NT2/D1 (cell line): Measurements from ENCODE around the gene RHBDL3.

Experiments used
- DNase-seq: peaks from one replicate; pipeline ENCODE4 v3.0.0-alpha.2; 2011; ENCODE audit warnings: low read depth, low spot score
- H3K27me3 ChIP-seq: 2 replicates; pipeline ENCODE4 v1.6.0; 2011; ENCODE audit warnings: mild to moderate bottlenecking; ENCODE audit not compliant: insufficient read length, insufficient read depth
- H3K36me3 ChIP-seq: 2 replicates; pipeline ENCODE4 v1.6.1; 2011; ENCODE audit warnings: mild to moderate bottlenecking, low read length, mixed read lengths; ENCODE audit not compliant: insufficient read depth, insufficient read length
- H3K4me1 ChIP-seq: 2 replicates; pipeline ENCODE4 v1.5.1; 2011; ENCODE audit not compliant: insufficient read depth, insufficient read length
- H3K4me3 ChIP-seq: 2 replicates; pipeline ENCODE4 v1.5.1; 2011; ENCODE audit warnings: low read depth; ENCODE audit not compliant: insufficient read length
- H3K9ac ChIP-seq: 2 replicates; pipeline ENCODE4 v1.6.0; 2011; ENCODE audit warnings: low read depth; ENCODE audit not compliant: insufficient read length
- H3K9me3 ChIP-seq: 2 replicates; pipeline ENCODE4 v1.5.1; 2011; ENCODE audit warnings: mild to moderate bottlenecking, low read length; ENCODE audit not compliant: insufficient read depth
- SUZ12 ChIP-seq: IDR thresholded peaks from 2 replicates; pipeline ENCODE4 v1.6.1; 2011; ENCODE audit not compliant: insufficient read length, insufficient read depth; ENCODE audit errors: extremely low read depth
- YY1 ChIP-seq: IDR thresholded peaks from 2 replicates; pipeline ENCODE4 v1.6.1; 2011; ENCODE audit not compliant: insufficient read length, insufficient read depth
- ZNF274 ChIP-seq: IDR thresholded peaks from 2 replicates; pipeline ENCODE4 v1.6.1; 2011; ENCODE audit warnings: mild to moderate bottlenecking, low read depth, low read length

The RHBDL3 gene

GRCh38 chr17:32267690-32268205 lies 2.1 kb downstream of the RHBDL3 start:
- H3K27me3 ChIP-seq, result peaks cover 18% of the 10 kb centered on the region

GRCh38 chr17:32268734-32269288 lies 3.2 kb downstream of the RHBDL3 start:
- Histone ChIP-seq H3K9me3 (no peaks in the 10 kb centered on the region), H3K4me3 (no peak overlapping the region), H3K9ac (no peak overlapping the region), H3K27me3 (peaks cover 18% of the 10 kb centered on the region), H3K4me1 (peaks cover 9% of the 10 kb centered on the region), H3K36me3 (no peaks in the 10 kb centered on the region)
- no peak for DNase-seq
- TF ChIP-seq SUZ12 (no peak), YY1 (no peak), ZNF274 (no peak)

More at GRCh38 chr17:32267690-32268205, 2.1 kb downstream of the RHBDL3 start:
- no peak overlapping the region for H3K4me3 ChIP-seq
- H3K9me3 ChIP-seq, result no peaks in the 10 kb centered on the region
- DNase-seq, result no peak
- no peaks in the 10 kb centered on the region for H3K36me3 ChIP-seq
- H3K4me1 ChIP-seq, result peaks cover 9% of the 10 kb centered on the region
- no peak overlapping the region for H3K9ac ChIP-seq
- no peak for TF ChIP-seq ZNF274
- TF ChIP-seq SUZ12, result no peak
- TF ChIP-seq YY1, result no peak

DNA sequence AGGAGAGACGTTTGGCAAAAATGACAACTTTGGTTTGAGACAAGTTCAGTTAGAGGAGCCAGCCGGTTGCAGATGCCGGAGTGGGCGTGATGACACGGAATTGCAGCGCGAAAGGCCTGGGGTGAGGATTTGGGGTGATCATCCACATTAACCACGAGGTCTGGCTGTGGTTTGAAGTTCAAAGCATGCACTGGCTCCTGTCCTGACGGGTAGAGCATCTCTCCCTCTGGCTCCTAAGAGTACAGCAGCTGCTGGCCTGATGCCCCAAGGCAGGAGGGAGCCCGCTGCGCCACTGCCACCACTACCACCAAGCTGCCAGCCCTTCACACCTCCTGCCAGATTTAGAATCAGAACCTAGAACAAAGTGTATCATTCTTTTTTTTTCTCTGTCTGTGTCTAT lies 3.7 kb downstream of the RHBDL3 start:
- Histone ChIP-seq H3K36me3 (no peaks in the 10 kb centered on the region), H3K27me3 (peaks cover 16% of the 10 kb centered on the region), H3K4me1 (peaks cover 6% of the 10 kb centered on the region), H3K9ac (no peak overlapping the region), H3K9me3 (no peaks in the 10 kb centered on the region), H3K4me3 (no peak overlapping the region)
- DNase-seq, result no peak
- TF ChIP-seq YY1 (no peak), ZNF274 (no peak), SUZ12 (no peak)

DNA sequence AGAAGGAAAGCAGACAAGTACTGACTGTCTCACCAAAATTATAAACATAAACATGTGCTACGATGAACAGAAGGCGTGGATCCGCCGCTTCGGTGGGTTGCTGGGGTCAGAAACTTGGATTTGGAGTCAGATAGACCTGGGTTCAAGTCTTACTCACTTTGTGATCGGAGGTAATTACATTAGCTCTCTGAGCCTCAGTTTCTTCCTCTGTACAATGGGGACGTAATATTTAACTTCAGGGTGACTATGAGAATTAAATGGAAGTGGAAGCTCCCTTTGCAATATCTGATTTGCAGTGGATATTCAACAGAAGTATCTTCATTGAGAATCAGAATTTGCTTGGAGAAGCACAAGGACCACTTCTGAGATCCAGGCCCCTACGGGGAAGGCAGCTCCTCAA lies 6.2 kb downstream of the RHBDL3 start:
- Histone ChIP-seq H3K4me3 (no peak overlapping the region), H3K4me1 (peaks cover 12% of the 10 kb centered on the region), H3K9me3 (no peaks in the 10 kb centered on the region), H3K27me3 (peaks cover 6% of the 10 kb centered on the region), H3K9ac (no peak overlapping the region), H3K36me3 (no peaks in the 10 kb centered on the region)
- no peak for DNase-seq
- no peak for TF ChIP-seq ZNF274
- TF ChIP-seq YY1, result no peak
- no peak for TF ChIP-seq SUZ12

DNA sequence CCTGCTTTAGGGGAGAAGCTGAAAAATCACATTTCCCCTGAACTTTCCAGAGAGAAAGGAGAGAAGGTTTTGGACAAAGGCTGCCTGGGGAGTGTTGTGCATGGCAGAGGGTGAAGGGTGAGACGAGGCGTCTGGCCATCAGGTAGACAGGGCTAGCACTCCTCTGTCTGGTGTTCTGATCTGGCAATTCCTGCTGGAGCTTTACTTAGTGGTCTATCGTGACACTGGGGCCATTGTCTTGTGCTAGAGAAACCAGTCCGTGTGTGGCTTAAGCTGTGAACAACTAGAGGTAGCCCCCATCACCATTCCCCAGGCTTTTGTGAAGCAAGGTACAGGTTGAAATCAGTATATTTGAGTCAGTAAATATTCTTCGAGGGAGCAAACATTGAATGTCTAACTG lies 8.5 kb downstream of the RHBDL3 start:
- H3K4me3 ChIP-seq, result no peak overlapping the region
- H3K4me1 ChIP-seq, result peaks cover 8% of the 10 kb centered on the region
- no peak for DNase-seq
- no peaks in the 10 kb centered on the region for H3K36me3 ChIP-seq
- no peak overlapping the region for H3K9ac ChIP-seq
- no peaks in the 10 kb centered on the region for H3K9me3 ChIP-seq
- no peaks in the 10 kb centered on the region for H3K27me3 ChIP-seq
- TF ChIP-seq YY1, result no peak
- no peak for TF ChIP-seq ZNF274
- TF ChIP-seq SUZ12, result no peak

DNA sequence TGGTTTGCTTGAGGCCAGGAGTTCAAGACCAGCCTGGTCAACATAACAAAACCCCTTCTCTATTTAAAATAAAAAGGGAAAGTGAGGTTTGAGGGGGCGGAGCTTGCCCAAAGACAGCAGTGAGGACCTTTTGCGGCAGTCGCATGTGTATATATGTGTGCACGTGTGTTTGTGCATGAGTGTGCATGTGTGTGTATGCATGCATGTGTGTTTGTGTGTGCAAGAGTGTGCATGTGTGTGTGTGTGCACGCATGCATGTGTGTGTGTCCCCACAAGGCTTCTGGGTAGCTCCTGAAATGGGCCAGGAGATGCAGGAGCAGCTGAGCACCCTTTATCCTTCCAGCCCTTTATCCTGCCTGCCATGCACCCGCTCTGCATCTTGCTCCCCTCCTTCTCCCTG lies 9.0 kb downstream of the RHBDL3 start:
- Histone ChIP-seq H3K9me3 (no peaks in the 10 kb centered on the region), H3K4me3 (no peak overlapping the region), H3K4me1 (peaks cover 12% of the 10 kb centered on the region), H3K9ac (no peak overlapping the region), H3K27me3 (no peaks in the 10 kb centered on the region), H3K36me3 (no peaks in the 10 kb centered on the region)
- DNase-seq, result no peak
- TF ChIP-seq YY1, result no peak
- TF ChIP-seq ZNF274, result no peak
- TF ChIP-seq SUZ12, result no peak

DNA sequence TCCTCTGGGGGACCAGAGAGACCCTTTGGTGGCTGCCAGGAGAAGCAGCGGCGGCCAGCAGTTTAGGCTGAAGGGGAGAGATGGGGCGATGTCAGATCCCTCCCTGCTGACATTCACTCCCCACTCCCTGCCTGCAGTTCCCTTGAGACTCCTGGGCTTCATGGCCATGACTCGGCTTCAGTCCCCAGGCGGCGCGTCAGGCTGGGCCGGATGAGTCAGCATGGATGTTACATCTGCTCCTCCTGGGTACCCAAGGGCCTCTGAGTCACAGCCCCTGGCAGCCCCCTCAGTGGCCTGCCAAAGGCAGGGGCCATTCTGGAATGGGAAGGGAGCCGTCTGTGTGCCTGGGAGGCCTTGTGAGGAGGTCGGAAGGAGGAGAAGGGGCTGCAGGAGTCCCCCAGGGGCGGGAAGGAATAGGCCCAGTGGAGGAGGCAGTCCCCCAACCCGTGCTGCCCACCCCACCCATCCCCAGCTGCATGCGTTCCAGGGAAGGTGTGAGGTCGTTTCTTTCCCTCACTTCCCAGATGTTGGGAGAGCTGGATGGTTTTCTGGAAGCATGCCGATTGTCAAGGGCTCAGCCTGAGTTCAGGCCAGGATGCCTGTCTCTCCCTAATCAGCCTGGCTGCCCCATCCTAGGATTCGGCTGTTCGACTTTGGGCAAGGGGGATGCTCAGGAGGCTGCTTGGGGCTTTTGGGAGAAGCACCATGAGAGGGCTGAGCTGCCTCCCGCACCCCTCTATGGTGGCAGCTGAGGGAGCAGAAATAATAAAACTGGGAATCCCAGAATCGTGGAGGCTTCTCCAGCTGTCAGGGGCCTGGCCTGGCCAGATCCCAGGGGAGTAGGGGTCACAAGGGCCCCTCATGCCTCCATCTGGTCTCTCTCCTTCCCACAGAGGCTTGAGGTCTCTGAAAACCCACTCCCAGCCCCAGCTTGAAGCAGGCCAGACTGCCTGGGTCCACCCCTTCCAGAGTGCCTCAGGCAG lies 9.7 kb downstream of the RHBDL3 start:
- no peak overlapping the region for H3K4me3 ChIP-seq
- H3K27me3 ChIP-seq, result no peaks in the 10 kb centered on the region
- DNase-seq, result no peak
- TF ChIP-seq YY1 (no peak), ZNF274 (no peak), SUZ12 (no peak)
- H3K9ac ChIP-seq, result no peak overlapping the region
- H3K4me1 ChIP-seq, result peaks cover 14% of the 10 kb centered on the region
- H3K9me3 ChIP-seq, result no peaks in the 10 kb centered on the region
- no peaks in the 10 kb centered on the region for H3K36me3 ChIP-seq
